ENCODE data around the gene FOXC1. TPM values are rescaled to one million over a fixed set of nuclear protein-coding genes. Genes with fewer than 3 reads are reported as not detected.

FOXC1 gene
- total RNA-seq, 2 donors from 2014 or later, result 13.5 to 23.6 TPM

- no peak overlapping the region for H3K27ac ChIP-seq
- TF ChIP-seq CTCF (IDR thresholded peaks at IDR 0.05), result no peak
- no peak for DNase-seq (ENCODE audit: low spot score)
- no peaks in the 10 kb centered on the region for H3K9me3 ChIP-seq
- peaks cover 0 to 11% of the 10 kb centered on the region in 2 donors for H3K4me1 ChIP-seq
- no peaks in the 10 kb centered on the region for H3K36me3 ChIP-seq
- no peak overlapping the region for H3K4me3 ChIP-seq
- no peaks in the 10 kb centered on the region for H3K27me3 ChIP-seq
Measured at GRCh38 chr6:1633366-1634021, 23.8 kb downstream of the FOXC1 start.

- no peaks in the 10 kb centered on the region for H3K36me3 ChIP-seq
- DNase-seq (ENCODE audit: low spot score), result no peak
- H3K27me3 ChIP-seq, result no peaks in the 10 kb centered on the region
- H3K4me3 ChIP-seq, result no peak overlapping the region
- H3K4me1 ChIP-seq, result peaks cover 0 to 11% of the 10 kb centered on the region in 2 donors
- no peak for TF ChIP-seq CTCF (IDR thresholded peaks at IDR 0.05)
- no peaks in the 10 kb centered on the region for H3K9me3 ChIP-seq
- H3K27ac ChIP-seq, result no peak overlapping the region
Measured at GRCh38 chr6:1634081-1634480, 24.4 kb downstream of the FOXC1 start.

- no peaks in the 10 kb centered on the region for H3K36me3 ChIP-seq
- H3K4me3 ChIP-seq, result no peak overlapping the region
- H3K27ac ChIP-seq, result no peak overlapping the region
- no peak for TF ChIP-seq CTCF (IDR thresholded peaks at IDR 0.05)
- H3K27me3 ChIP-seq, result no peaks in the 10 kb centered on the region
- no peak for DNase-seq (ENCODE audit: low spot score)
- H3K4me1 ChIP-seq, result peaks cover 0 to 11% of the 10 kb centered on the region in 2 donors
- no peaks in the 10 kb centered on the region for H3K9me3 ChIP-seq
Measured at GRCh38 chr6:1635305-1636010, 25.7 kb downstream of the FOXC1 start.

- no peak for TF ChIP-seq CTCF (IDR thresholded peaks at IDR 0.05)
- H3K4me1 ChIP-seq, result peaks cover 0 to 7% of the 10 kb centered on the region in 2 donors
- H3K9me3 ChIP-seq, result no peaks in the 10 kb centered on the region
- no peaks in the 10 kb centered on the region for H3K27me3 ChIP-seq
- no peaks in the 10 kb centered on the region for H3K36me3 ChIP-seq
- H3K27ac ChIP-seq, result no peak overlapping the region
- no peak overlapping the region for H3K4me3 ChIP-seq
- DNase-seq (ENCODE audit: low spot score), result no peak
Measured at GRCh38 chr6:1636272-1636825, 26.6 kb downstream of the FOXC1 start.

GRCh38 chr6:1636971-1637871, 27.5 kb downstream of the FOXC1 start:
- Histone ChIP-seq H3K27me3 (no peaks in the 10 kb centered on the region), H3K27ac (no peak overlapping the region), H3K36me3 (no peaks in the 10 kb centered on the region), H3K4me3 (no peak overlapping the region), H3K9me3 (no peaks in the 10 kb centered on the region), H3K4me1 (peaks cover 0 to 7% of the 10 kb centered on the region in 2 donors)
- TF ChIP-seq CTCF (IDR thresholded peaks at IDR 0.05), result no peak
- DNase-seq (ENCODE audit: low spot score), result no peak
